ENCODE data around the gene AUTS2. TPM values are rescaled to one million over a fixed set of nuclear protein-coding genes. Genes with fewer than 3 reads are reported as not detected.

AUTS2 gene
- total and polyA plus RNA-seq, 9 of the 15 experiments (the other 6 are each of a cell fraction or from before 2014, with no cell fraction given): 0.58 TPM; not detected in 8

DNA sequence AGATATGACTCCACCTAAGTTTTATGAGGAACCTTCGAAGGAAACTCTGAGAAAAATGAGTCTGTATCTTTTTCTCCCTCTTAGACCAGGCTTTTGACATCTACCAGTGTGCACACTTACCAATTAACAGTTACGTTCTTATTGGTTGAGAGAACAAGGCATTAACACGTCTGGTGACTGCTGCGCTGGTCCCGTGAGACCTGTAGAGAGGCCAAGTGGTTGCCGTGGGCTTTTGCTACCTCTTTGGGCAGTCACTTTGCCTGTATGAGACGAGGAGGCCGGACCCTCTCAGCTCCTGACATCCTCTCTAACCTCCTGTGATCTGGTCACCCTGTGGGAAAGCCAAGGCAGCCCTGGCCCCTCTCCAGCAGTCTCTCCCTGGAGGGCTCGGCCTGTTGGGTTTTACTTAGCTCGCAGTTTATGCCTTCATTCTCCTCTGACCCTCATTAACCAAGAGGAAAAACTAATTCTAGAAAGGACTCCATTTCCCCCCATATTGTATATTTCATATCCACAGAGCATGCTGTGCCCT, 1019.8 kb downstream of the AUTS2 start:
- peaks cover 0 to 3% of the 10 kb centered on the region in 2 experiments; a peak in 2 of 5 replicates for H3K4me1 ChIP-seq (replicated peaks in 1 of 2; ENCODE audit: control insufficient read depth in 2 of 2, insufficient read depth in 2 of 2, low read length in 2 of 2)
- H2AFZ ChIP-seq (ENCODE audit: low read depth, low read length): no peak overlapping the region
- no peaks in the 10 kb centered on the region for H3K9me1 ChIP-seq (ENCODE audit: control insufficient read depth, insufficient read depth, low read length)
- no peaks in the 10 kb centered on the region for H3K36me3 ChIP-seq (ENCODE audit: control insufficient read depth, insufficient read depth, low read length)
- TF ChIP-seq MYNN (IDR thresholded peaks at IDR 0.05): no peak
- no peak for TF ChIP-seq MYNN (CRISPR knock-in tag; IDR thresholded peaks at IDR 0.05)
- no peak for TF ChIP-seq EWSR1 (IDR thresholded peaks at IDR 0.05; ENCODE audit: borderline replicate concordance, low read depth, partially characterized antibody)
- TF ChIP-seq PHF20 (IDR thresholded peaks at IDR 0.05; ENCODE audit: partially characterized antibody): no peak
- no peak for TF ChIP-seq DACH1 (IDR thresholded peaks at IDR 0.05; ENCODE audit: partially characterized antibody)
- no peak for TF ChIP-seq CC2D1A (IDR thresholded peaks at IDR 0.05)
- TF ChIP-seq SMARCA5 (IDR thresholded peaks at IDR 0.05): no peak
- no peak for TF ChIP-seq PHF8 (IDR thresholded peaks at IDR 0.05; ENCODE audit: borderline replicate concordance, low read length)
- TF ChIP-seq, protein P1, sequence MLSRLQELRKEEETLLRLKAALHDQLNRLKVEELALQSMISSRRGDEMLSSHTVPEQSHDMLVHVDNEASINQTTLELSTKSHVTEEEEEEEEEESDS (CRISPR knock-in tag; IDR thresholded peaks at IDR 0.05): no peak
- POLR2A ChIA-PET: no interaction called here
- in situ Hi-C loops (cut with MboI): no loop called here
- H3K4me3 ChIP-seq: no peak overlapping the region
- H3K9ac ChIP-seq (ENCODE audit: insufficient read depth in 1 of 2, low read depth in 2 of 2, low read length in 2 of 2): no peak overlapping the region
- ATAC-seq (no peak), DNase-seq (ENCODE audit: extremely low read depth in 1 of 4, low spot score in 3 of 4) (no peak), FAIRE-seq (no peak)
- intact Hi-C loops (cut with micrococcal nuclease): no loop called here
- H3K27ac ChIP-seq (ENCODE audit: extremely low read depth, low read depth, low read length): no peak overlapping the region
- H4K20me1 ChIP-seq (replicated peaks; ENCODE audit: control insufficient read depth, insufficient read depth, low read length): 0 out of 2 replicates have a peak, but pooled peaks cover 8% of the 10 kb centered on the region
- peaks cover 17 to 60% of the 10 kb centered on the region in 2 experiments for H3K27me3 ChIP-seq (ENCODE audit: control insufficient read depth in 2 of 2, insufficient read depth in 2 of 2, low read length in 2 of 2)
- H3K4me2 ChIP-seq (ENCODE audit: insufficient read depth, low read length): no peak overlapping the region
- H3K9me3 ChIP-seq (replicated peaks; ENCODE audit: control insufficient read depth, insufficient read depth, low read depth, low read length): no peaks in the 10 kb centered on the region
- H3K79me2 ChIP-seq (ENCODE audit: control insufficient read depth, insufficient read depth, low read length): no peaks in the 10 kb centered on the region
- no TSS peak for BruUV-seq (replicated peaks)
- CTCF ChIA-PET (ENCODE audit: low intra/inter-chr PET ratio): no interaction called here
- 2% methylated on average over 10 of the region's 10 CpGs for WGBS (ENCODE audit: insufficient coverage, low coverage, missing lambda C conversion rate)
